LNCAP (cell line): Measurements from ENCODE around the gene SLC9C2.

ENCODE experiments used
- CTCF ChIP-seq: fragments of 450-650 bp; IDR thresholded peaks from 2 replicates; pipeline ENCODE4 v1.5.1; 2017; ENCODE audit warnings: mild to moderate bottlenecking

Gene SLC9C2

GRCh38 chr1:173628888-173629287, 26.0 kb upstream of the SLC9C2 start:
- no peak for TF ChIP-seq CTCF

- no peak for TF ChIP-seq CTCF
Measured at GRCh38 chr1:173627269-173627668, 24.4 kb upstream of the SLC9C2 start.

- no peak for TF ChIP-seq CTCF
Measured at GRCh38 chr1:173616859-173617258, 14.0 kb upstream of the SLC9C2 start.

- TF ChIP-seq CTCF = no peak
Measured at GRCh38 chr1:173608503-173609216, 5.8 kb upstream of the SLC9C2 start.

GRCh38 chr1:173601588-173601987, 1.3 kb downstream of the SLC9C2 start:
- TF ChIP-seq CTCF = no peak

GRCh38 chr1:173596097-173596825, 6.6 kb downstream of the SLC9C2 start:
- no peak for TF ChIP-seq CTCF

GRCh38 chr1:173590557-173590956, 12.3 kb downstream of the SLC9C2 start:
- TF ChIP-seq CTCF = no peak
